Hepatocyte (in vitro differentiated cells): ENCODE results near the gene MPHOSPH9.

Experiments
- CTCF ChIP-seq: fragments of 200-600 bp; sonication (generic); IDR thresholded peaks from 2 replicates; pipeline ENCODE4 v1.5.1; 2016; ENCODE audit warnings: antibody characterized with exemption, mild to moderate bottlenecking; ENCODE audit not compliant: poor library complexity
- EZH2phosphoT487 ChIP-seq: fragments of 200-600 bp; sonication (generic); IDR thresholded peaks from one replicate; pipeline ENCODE4 v1.6.1; 2018; ENCODE audit warnings: antibody characterized with exemption, mild to moderate bottlenecking, low read depth, moderate library complexity; ENCODE audit not compliant: unreplicated experiment, severe bottlenecking

GRCh38 chr12:123148223-123148622 is 84.7 kb downstream of the MPHOSPH9 start:
- TF ChIP-seq CTCF (no peak), EZH2phosphoT487 (no peak)
